Endothelial cell (in vitro differentiated cells): ENCODE results near the gene TBC1D22A. TPM values are rescaled to one million over a fixed set of nuclear protein-coding genes. Genes with fewer than 3 reads are reported as not detected.

Source experiments
- DNase-seq: peaks from one replicate; pipeline ENCODE4 v3.0.0; 2021; ENCODE audit warnings: low spot score
- H3K27ac Mint-ChIP-seq: one replicate; pipeline ENCODE4 v1.8.0; 2021; ENCODE audit warnings: mixed read lengths, inconsistent platforms; ENCODE audit not compliant: unreplicated experiment
- H3K27me3 Mint-ChIP-seq: one replicate; pipeline ENCODE4 v1.8.0; 2021; ENCODE audit warnings: mild to moderate bottlenecking, moderate library complexity, mixed read lengths, inconsistent platforms; ENCODE audit not compliant: unreplicated experiment
- H3K36me3 Mint-ChIP-seq: one replicate; pipeline ENCODE4 v1.8.0; 2021; ENCODE audit warnings: mild to moderate bottlenecking, low read depth, mixed read lengths, inconsistent platforms; ENCODE audit not compliant: unreplicated experiment
- H3K4me1 Mint-ChIP-seq: one replicate; pipeline ENCODE4 v1.8.0; 2021; ENCODE audit warnings: mild to moderate bottlenecking, mixed read lengths, inconsistent platforms; ENCODE audit not compliant: unreplicated experiment
- H3K4me3 Mint-ChIP-seq: one replicate; pipeline ENCODE4 v1.8.0; 2021; ENCODE audit warnings: mild to moderate bottlenecking, mixed read lengths, inconsistent platforms; ENCODE audit not compliant: unreplicated experiment
- H3K9me3 Mint-ChIP-seq: one replicate; pipeline ENCODE4 v1.8.0; 2021; ENCODE audit warnings: mixed read lengths, inconsistent platforms; ENCODE audit not compliant: unreplicated experiment
- total RNA-seq: library from RNA; stranded (reverse); fragmentation: NEBNext Ultra II Directional; extraction: Animal tissue kit (Norgen Biotek cat#: 25700); gene quantifications from one replicate; pipeline ENCODE4 v1.2.1, GENCODE V29; 2021; ENCODE audit not compliant: unreplicated experiment
- TF ChIP-seq, protein P1 (sequence below): fragments of 200-600 bp; sonication (generic); IDR thresholded peaks from one replicate; pipeline ENCODE4 v1.5.0; 2021; ENCODE audit warnings: antibody characterized with exemption; ENCODE audit not compliant: unreplicated experiment

Gene TBC1D22A
- total RNA-seq, 1 donor from 2014 or later = 25.3 TPM

DNA sequence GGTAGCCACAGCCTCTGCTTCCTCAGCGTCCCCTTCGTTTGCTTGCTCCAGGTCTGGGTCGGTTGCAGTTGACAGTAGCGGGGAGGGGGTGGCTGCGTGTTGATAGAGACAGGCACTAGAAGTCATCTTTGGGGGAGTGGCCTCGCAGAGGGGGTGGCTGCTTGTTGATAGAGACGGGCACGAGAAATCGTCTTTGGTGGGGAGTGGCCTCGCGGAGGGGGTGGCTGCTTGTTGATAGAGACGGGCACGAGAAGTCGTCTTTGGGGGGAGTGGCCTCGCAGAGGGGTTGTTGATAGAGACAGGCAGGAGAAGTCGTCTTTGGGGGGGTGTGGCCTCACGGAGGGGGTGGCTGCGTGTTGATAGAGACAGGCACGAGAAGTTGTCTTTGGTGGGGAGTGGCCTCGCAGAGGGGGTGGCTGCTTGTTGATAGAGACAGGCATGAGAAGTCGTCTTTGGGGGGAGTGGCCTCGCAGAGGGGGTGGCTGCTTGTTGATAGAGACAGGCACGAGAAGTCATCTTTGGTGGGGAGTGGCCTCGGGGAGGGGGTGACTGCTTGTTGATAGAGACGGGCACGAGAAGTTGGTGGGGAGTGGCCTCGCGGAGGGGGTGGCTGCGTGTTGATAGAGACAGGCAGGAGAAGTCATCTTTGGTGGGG is 328.3 kb downstream of the TBC1D22A start:
- H3K4me1 Mint-ChIP-seq = peaks cover 13% of the 10 kb centered on the region
- TF ChIP-seq, protein P1, sequence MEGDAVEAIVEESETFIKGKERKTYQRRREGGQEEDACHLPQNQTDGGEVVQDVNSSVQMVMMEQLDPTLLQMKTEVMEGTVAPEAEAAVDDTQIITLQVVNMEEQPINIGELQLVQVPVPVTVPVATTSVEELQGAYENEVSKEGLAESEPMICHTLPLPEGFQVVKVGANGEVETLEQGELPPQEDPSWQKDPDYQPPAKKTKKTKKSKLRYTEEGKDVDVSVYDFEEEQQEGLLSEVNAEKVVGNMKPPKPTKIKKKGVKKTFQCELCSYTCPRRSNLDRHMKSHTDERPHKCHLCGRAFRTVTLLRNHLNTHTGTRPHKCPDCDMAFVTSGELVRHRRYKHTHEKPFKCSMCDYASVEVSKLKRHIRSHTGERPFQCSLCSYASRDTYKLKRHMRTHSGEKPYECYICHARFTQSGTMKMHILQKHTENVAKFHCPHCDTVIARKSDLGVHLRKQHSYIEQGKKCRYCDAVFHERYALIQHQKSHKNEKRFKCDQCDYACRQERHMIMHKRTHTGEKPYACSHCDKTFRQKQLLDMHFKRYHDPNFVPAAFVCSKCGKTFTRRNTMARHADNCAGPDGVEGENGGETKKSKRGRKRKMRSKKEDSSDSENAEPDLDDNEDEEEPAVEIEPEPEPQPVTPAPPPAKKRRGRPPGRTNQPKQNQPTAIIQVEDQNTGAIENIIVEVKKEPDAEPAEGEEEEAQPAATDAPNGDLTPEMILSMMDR = no peak
- H3K27ac Mint-ChIP-seq = peak overlapping the region; percentile 12
- H3K9me3 Mint-ChIP-seq = peaks cover 4% of the 10 kb centered on the region
- peaks cover 24% of the 10 kb centered on the region for H3K36me3 Mint-ChIP-seq
- H3K4me3 Mint-ChIP-seq = peak overlapping the region; percentile 93
- H3K27me3 Mint-ChIP-seq = peaks cover 13% of the 10 kb centered on the region
- no peak for DNase-seq

DNA sequence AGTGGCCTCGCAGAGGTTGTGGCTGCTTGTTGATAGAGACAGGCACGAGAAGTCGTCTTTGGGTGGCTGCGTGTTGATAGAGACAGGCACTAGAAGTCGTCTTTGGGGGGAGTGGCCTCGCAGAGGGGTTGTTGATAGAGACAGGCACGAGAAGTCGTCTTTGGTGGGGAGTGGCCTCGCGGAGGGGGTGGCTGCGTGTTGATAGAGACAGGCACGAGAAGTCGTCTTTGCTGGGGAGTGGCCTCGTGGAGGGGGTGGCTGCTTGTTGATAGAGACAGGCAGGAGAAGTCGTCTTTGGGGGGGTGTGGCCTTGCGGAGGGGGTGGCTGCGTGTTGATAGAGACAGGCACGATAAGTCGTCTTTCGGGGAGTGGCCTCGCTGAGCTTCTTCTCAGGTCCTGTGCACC is 328.8 kb downstream of the TBC1D22A start:
- H3K27me3 Mint-ChIP-seq = peaks cover 13% of the 10 kb centered on the region
- H3K27ac Mint-ChIP-seq = peak overlapping the region; percentile 9
- no peak for DNase-seq
- H3K4me1 Mint-ChIP-seq = peaks cover 13% of the 10 kb centered on the region
- peaks cover 4% of the 10 kb centered on the region for H3K9me3 Mint-ChIP-seq
- peaks cover 24% of the 10 kb centered on the region for H3K36me3 Mint-ChIP-seq
- H3K4me3 Mint-ChIP-seq = peak overlapping the region; percentile 93
- TF ChIP-seq, protein P1 = no peak

DNA sequence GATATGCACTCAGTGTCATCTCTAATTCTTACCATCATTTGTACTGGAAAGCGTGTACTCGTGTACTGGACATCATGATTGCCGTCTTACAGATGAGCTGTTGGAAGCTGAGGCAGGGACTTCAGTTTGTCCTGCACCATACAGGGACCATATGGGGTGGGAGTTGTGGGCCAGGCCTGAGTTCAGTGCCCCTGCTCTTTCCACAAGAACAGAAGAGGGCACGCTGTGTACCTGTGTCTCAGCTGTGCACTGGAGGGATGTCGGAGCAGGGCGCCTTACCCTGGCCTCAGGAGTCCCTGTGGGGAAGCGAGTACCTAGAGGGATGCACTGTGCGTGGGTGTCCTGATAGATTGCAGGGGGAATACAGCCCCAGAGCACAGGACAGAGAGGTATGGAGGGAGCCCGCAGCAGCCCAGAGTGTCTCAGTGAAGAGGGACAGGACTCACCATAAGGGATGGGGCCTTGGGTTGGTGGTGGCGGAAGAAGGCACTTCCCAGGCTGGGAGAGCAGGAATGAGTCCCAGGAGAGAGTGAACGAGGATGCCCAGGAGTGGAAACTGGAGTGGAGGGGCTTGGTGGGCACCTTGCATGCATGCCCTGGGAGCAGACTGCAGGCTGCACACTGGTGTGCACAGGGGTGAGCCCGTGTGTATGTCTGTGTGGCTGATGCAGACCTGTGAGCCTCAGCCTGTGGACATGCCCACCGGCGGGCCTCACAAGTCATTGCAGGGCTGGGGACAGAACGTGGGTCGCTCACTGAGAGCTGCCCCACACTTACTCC is 329.7 kb downstream of the TBC1D22A start:
- Mint-ChIP-seq H3K27me3 (peaks cover 13% of the 10 kb centered on the region), H3K9me3 (peaks cover 4% of the 10 kb centered on the region), H3K4me3 (peak overlapping the region; percentile 68), H3K27ac (no peak overlapping the region), H3K4me1 (peaks cover 13% of the 10 kb centered on the region), H3K36me3 (peaks cover 24% of the 10 kb centered on the region)
- TF ChIP-seq, protein P1 = no peak
- DNase-seq = no peak

DNA sequence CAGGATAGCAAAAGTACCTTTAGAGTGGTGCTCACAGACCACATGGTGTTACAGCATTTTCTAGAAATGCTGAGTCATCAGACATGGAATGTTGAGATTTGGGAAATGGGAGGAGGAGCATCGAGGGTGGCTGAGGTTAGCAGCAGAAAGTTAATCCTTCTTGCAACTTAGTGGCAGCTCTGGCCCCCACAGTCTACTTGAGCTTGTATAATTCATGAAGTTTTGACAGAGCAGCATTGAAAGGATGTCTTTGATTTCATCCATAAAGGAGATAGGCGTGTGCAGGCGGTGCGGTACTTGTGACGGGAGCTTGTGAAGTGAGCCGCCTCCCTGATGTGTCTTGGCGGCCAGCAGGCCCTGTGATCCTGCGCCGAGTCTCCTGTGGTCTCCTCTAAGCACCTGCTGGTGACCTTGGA is 330.5 kb downstream of the TBC1D22A start:
- TF ChIP-seq, protein P1 = no peak
- Mint-ChIP-seq H3K27me3 (peaks cover 13% of the 10 kb centered on the region), H3K4me3 (peak overlapping the region; percentile 3), H3K4me1 (peaks cover 13% of the 10 kb centered on the region), H3K27ac (no peak overlapping the region), H3K36me3 (peaks cover 24% of the 10 kb centered on the region), H3K9me3 (peaks cover 4% of the 10 kb centered on the region)
- no peak for DNase-seq

DNA sequence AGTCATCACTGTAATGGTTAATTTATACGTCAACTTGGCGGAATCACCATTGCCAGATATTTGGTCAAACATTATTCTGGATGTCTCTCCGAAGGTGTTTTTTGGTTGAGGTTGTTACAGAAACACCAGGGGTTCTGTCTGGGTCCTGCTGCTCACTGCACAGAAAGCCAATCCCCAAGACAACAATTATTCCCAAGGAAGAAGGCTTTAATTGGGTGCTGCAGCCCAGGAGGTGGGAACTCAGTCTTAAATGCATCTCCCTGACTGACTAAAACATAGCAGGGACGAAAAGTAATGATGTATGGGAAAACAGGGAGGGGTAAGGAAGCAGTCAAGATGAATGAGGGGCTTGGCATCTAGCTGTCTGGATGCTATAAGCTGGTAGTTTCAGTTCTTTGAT is 331.3 kb downstream of the TBC1D22A start:
- no peak for DNase-seq
- H3K27me3 Mint-ChIP-seq = peaks cover 13% of the 10 kb centered on the region
- TF ChIP-seq, protein P1 = no peak
- peaks cover 24% of the 10 kb centered on the region for H3K36me3 Mint-ChIP-seq
- peaks cover 4% of the 10 kb centered on the region for H3K9me3 Mint-ChIP-seq
- peaks cover 13% of the 10 kb centered on the region for H3K4me1 Mint-ChIP-seq
- H3K4me3 Mint-ChIP-seq = no peak overlapping the region
- no peak overlapping the region for H3K27ac Mint-ChIP-seq
